Measurements from ENCODE around the gene NR2C1. TPM values are rescaled to one million over a fixed set of nuclear protein-coding genes. Genes with fewer than 3 reads are reported as not detected.
"Not testable (repeated sequence)": the region's sequence is repeated elsewhere in the genome, so short reads cannot be mapped to it uniquely, and the experiment has no call there.

NR2C1 gene
- total RNA-seq, 1 donor from 2014 or later, result 26.1 TPM

DNA sequence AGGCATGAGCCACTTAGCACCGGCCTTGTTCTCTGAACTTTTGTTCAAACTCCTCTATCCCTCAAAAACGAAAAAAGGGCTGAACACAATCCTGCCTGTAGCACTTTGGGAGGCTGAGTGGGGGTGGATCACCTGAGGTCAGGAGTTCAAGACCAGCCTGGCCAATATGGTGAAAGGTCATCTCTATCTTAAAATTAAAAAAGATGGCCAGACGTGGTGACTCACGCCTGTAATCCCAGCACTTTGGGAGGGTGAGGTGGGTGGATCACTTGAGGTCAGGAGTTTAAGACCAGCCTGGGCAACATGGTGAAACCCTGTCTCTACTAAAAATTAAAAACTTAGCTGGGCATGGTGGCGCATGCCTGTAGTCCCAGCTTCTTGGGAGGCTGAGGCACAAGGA is 28.5 kb upstream of the NR2C1 start:
- H3K36me3 Mint-ChIP-seq (ENCODE audit: low read depth); H3K27ac Mint-ChIP-seq: not testable (repeated sequence)

DNA sequence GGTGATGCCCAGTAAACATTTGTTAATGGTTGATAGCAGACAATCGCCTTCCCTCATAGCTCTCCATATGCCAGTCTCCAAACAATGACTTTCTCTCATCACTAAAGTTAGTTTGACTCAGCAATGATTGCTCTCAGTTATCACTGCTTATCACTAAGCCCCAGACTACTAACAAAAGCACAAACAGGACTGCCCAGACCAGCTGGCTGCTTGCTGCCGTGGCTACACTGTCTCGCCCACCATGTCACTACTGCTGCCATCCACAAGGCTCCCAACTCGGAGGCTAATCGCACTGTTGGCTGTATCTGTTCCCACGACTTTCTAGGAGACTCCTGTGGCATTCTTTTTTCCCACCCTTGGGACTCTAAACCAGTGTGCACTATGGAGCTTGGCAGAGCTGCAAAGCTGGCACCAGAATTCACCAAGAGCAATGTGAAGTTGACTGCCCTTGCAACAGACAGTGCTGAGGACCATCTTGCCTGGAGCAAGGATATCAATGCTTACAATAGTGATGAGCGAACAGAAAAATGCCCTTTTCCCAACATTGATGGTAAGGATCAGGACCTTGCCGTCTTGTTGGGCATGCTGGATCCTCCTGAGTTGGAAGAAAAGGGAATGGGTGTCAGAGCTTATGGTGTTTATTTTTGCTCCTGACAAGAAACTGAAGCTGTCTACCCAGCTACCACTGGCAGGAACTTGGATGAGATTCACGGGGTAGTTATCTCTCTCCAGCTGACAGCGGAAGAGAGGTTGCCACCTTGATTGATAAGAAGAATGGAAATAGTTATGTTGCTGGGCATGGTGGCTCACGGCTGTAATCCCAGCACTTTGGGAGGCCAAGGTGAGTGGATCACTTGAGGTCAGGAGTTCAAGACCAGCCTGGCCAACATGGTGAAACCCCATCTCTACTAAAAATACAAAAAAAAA is 27.1 kb upstream of the NR2C1 start:
- no peak for DNase-seq (ENCODE audit: low spot score)
- peaks cover 5% of the 10 kb centered on the region for H3K27me3 Mint-ChIP-seq (ENCODE audit: insufficient read depth)
- H3K9me3 Mint-ChIP-seq, result no peaks in the 10 kb centered on the region
- H3K4me1 Mint-ChIP-seq (ENCODE audit: low read depth), result peaks cover 10% of the 10 kb centered on the region
- H3K27ac Mint-ChIP-seq, result no peak overlapping the region
- no peaks in the 10 kb centered on the region for H3K36me3 Mint-ChIP-seq (ENCODE audit: low read depth)
- H3K4me3 Mint-ChIP-seq, result no peak overlapping the region
- intact Hi-C loops (cut with micrococcal nuclease), result loop anchor here (5.0 kb wide), 1 partner anchor 757 kb away; the partner anchor contains the start of gene SNRPF

More for the DNA sequence above, 28.5 kb upstream of the NR2C1 start:
- not testable (repeated sequence) for DNase-seq (ENCODE audit: low spot score); H3K4me3 Mint-ChIP-seq; H3K4me1 Mint-ChIP-seq (ENCODE audit: low read depth); H3K9me3 Mint-ChIP-seq; H3K27me3 Mint-ChIP-seq (ENCODE audit: insufficient read depth)
- intact Hi-C loops (cut with micrococcal nuclease), result loop anchor here (5.0 kb wide), 1 partner anchor 755 kb away; the partner anchor contains the start of gene SNRPF

DNA sequence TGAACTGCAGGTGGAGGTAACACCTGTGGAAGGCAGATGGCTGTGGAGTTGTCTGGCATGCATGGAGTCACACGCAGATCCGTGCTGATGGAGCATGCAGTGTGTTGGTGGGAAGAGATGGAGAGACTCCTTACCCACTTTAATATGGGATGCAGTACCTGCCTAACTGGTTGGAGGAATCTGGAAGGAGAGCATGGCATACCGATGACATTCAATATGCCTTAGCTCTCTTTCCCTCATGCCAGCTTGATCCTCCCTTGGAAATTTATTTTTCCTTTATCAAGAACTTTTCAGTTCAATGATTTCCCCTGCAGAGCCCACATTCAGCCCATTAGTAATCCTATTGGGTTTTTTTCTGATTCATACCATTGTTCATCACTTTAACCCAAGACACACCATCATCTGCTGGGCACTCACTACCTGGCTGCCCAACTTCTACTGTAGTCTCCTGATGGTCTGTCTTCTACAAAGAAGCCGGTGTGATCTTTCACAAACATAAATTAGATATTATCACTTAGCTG is 25.9 kb upstream of the NR2C1 start:
- H3K4me1 Mint-ChIP-seq (ENCODE audit: low read depth), result peaks cover 10% of the 10 kb centered on the region
- no peaks in the 10 kb centered on the region for H3K36me3 Mint-ChIP-seq (ENCODE audit: low read depth)
- intact Hi-C loops (cut with micrococcal nuclease), result no loop called here
- peaks cover 7% of the 10 kb centered on the region for H3K27me3 Mint-ChIP-seq (ENCODE audit: insufficient read depth)
- H3K4me3 Mint-ChIP-seq, result no peak overlapping the region
- H3K9me3 Mint-ChIP-seq, result no peaks in the 10 kb centered on the region
- no peak overlapping the region for H3K27ac Mint-ChIP-seq
- DNase-seq (ENCODE audit: low spot score), result no peak

DNA sequence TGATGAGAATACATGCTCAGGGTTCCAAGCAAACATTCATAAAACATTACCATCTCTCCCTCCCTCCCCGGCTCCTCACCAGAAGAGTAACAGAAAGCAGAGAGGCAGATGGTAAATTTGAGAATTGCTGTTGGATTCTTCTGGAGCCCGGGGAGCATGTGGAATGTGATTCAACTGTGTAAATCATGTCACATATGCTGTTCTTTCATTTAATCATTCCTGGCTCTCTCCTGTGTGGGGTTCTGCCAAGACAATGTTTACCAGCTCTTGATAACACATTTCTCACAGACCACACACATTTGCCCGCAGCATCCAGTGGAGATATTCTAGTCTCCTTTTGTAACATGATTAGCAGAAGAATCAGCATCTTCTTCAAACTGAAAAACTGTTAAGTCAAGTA is 23.4 kb upstream of the NR2C1 start:
- no peak for DNase-seq (ENCODE audit: low spot score)
- Mint-ChIP-seq H3K4me3 (no peak overlapping the region), H3K4me1 (ENCODE audit: low read depth) (no peaks in the 10 kb centered on the region), H3K36me3 (ENCODE audit: low read depth) (no peaks in the 10 kb centered on the region), H3K9me3 (no peaks in the 10 kb centered on the region), H3K27me3 (ENCODE audit: insufficient read depth) (peaks cover 7% of the 10 kb centered on the region), H3K27ac (no peak overlapping the region)
- intact Hi-C loops (cut with micrococcal nuclease), result no loop called here

DNA sequence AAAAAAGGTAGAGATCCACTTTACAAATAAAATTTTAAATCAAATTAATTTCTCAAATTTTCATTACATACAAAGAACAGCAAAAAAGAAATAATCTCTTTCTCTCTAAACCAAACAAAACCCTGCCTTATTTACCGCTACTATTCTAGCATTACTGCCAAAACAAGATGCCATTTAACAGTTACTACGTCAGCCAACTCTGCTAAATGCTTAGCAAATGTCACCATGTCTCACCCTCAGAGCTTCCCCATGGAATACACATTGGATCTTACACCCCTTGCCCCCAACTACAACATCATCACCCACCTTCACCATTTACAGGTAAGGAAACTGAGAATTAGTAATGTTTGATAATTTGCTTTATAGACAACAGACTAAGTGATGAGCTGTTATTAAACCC is 23.0 kb upstream of the NR2C1 start:
- Mint-ChIP-seq H3K4me1 (ENCODE audit: low read depth) (no peaks in the 10 kb centered on the region), H3K27me3 (ENCODE audit: insufficient read depth) (peaks cover 7% of the 10 kb centered on the region), H3K4me3 (no peak overlapping the region), H3K36me3 (ENCODE audit: low read depth) (no peaks in the 10 kb centered on the region), H3K27ac (no peak overlapping the region), H3K9me3 (no peaks in the 10 kb centered on the region)
- intact Hi-C loops (cut with micrococcal nuclease), result no loop called here
- no peak for DNase-seq (ENCODE audit: low spot score)

DNA sequence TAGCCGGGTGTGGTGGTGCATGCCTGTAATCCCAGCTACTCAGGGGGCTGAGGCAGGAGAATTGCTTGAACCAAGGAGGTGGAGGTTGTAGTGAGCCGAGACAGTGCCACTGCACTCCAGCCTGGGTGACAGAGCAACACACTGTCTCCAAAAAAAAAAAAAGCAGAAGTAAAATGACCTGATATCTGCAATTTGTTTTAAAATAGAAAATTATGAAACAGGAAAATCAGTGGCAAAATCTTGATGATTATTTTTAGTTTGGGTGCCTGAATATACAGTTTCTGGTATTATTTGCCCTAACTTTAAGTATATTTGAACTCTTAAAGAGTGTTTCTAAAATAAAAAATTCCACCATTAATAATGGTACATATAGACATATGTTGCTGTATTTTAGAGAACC is 22.4 kb upstream of the NR2C1 start:
- DNase-seq (ENCODE audit: low spot score); H3K4me1 Mint-ChIP-seq (ENCODE audit: low read depth); H3K36me3 Mint-ChIP-seq (ENCODE audit: low read depth); H3K9me3 Mint-ChIP-seq; H3K4me3 Mint-ChIP-seq; H3K27me3 Mint-ChIP-seq (ENCODE audit: insufficient read depth); H3K27ac Mint-ChIP-seq; intact Hi-C loops (cut with micrococcal nuclease): not testable (repeated sequence)

DNA sequence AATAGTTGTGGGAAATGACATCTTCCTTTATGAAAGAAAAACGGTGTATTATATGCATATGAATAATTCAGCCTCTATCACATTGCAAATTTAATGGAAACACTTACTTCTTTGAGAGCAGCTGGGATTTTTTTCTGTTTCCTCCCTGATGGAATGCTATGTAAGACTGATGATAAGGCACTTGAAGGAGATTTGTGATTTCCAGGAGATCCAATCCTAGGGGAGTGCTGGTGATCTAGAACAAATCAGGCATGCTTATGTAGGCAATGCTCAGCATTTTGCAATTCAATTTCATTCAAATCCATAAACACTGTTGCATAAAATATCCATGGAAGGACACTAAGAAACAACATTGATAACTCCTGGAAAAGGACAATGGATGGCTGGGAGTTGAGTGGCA is 16.0 kb upstream of the NR2C1 start:
- H3K27me3 Mint-ChIP-seq (ENCODE audit: insufficient read depth), result peaks cover 3% of the 10 kb centered on the region
- intact Hi-C loops (cut with micrococcal nuclease), result no loop called here
- no peaks in the 10 kb centered on the region for H3K36me3 Mint-ChIP-seq (ENCODE audit: low read depth)
- H3K9me3 Mint-ChIP-seq, result no peaks in the 10 kb centered on the region
- H3K4me1 Mint-ChIP-seq (ENCODE audit: low read depth), result no peaks in the 10 kb centered on the region
- H3K4me3 Mint-ChIP-seq, result no peak overlapping the region
- no peak overlapping the region for H3K27ac Mint-ChIP-seq
- DNase-seq (ENCODE audit: low spot score), result no peak

DNA sequence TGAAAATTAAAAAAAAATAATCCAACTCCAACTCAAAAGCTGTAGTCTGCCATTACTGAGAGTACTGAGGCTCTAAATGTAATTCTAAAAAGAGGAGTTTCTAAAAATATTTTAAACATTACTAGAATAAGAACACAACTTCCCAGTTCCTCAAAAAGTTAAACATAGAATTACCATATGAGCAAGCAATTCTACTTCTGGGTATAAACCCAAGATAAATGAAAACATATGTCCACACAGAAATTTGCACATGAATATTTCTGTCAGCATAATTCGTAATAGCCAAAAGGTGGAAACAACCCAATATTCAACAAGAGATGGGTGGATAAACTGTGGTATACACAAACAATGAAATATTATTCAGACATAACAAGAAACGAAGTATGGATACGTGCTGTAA is 15.0 kb upstream of the NR2C1 start:
- H3K4me1 Mint-ChIP-seq (ENCODE audit: low read depth), result no peaks in the 10 kb centered on the region
- intact Hi-C loops (cut with micrococcal nuclease), result no loop called here
- H3K27me3 Mint-ChIP-seq (ENCODE audit: insufficient read depth), result peaks cover 12% of the 10 kb centered on the region
- H3K9me3 Mint-ChIP-seq, result no peaks in the 10 kb centered on the region
- H3K27ac Mint-ChIP-seq, result no peak overlapping the region
- H3K4me3 Mint-ChIP-seq, result no peak overlapping the region
- DNase-seq (ENCODE audit: low spot score), result no peak
- H3K36me3 Mint-ChIP-seq (ENCODE audit: low read depth), result no peaks in the 10 kb centered on the region

DNA sequence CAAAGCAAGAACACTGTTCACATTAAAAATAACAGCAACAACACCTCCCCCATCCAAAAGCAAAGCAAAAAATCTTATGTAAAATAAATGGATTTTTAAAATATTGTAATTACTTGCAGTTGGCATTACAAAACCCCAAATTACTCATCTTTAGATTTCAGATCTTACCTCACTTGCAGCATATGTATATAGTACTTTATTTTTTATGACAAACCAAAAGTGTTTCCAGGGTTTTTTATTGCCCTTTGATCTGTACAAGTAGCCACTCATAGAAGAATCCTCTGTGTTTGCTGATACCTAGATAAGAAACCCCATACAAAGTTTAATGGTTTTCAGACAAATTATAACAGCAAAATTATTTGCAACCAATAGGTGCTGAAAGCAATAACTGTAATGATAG is 12.2 kb upstream of the NR2C1 start:
- H3K9me3 Mint-ChIP-seq, result no peaks in the 10 kb centered on the region
- H3K27me3 Mint-ChIP-seq (ENCODE audit: insufficient read depth), result peaks cover 12% of the 10 kb centered on the region
- no peaks in the 10 kb centered on the region for H3K36me3 Mint-ChIP-seq (ENCODE audit: low read depth)
- H3K4me3 Mint-ChIP-seq, result no peak overlapping the region
- no peaks in the 10 kb centered on the region for H3K4me1 Mint-ChIP-seq (ENCODE audit: low read depth)
- no peak for DNase-seq (ENCODE audit: low spot score)
- no peak overlapping the region for H3K27ac Mint-ChIP-seq
- intact Hi-C loops (cut with micrococcal nuclease), result no loop called here

DNA sequence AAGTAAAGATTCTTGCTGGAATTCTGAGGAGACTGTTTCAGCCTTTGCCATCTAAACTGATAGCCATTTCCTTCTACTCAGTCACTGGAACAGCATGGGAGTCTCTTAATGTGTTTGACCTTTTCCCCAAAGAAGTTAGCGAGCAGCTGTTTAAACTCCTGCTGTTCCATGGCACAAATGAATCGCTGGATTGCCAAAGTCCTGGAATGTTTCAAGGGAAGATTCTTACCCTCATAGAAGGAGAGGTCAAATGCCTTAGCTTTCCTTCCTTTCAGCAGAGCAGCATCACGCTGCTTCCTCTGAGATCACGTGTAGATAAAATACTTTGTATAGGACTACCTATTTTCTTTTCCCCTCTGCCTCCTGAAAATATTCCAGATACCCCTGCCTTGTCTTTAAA is 10.5 kb upstream of the NR2C1 start:
- no peaks in the 10 kb centered on the region for H3K4me1 Mint-ChIP-seq (ENCODE audit: low read depth)
- intact Hi-C loops (cut with micrococcal nuclease), result no loop called here
- H3K4me3 Mint-ChIP-seq, result no peak overlapping the region
- no peaks in the 10 kb centered on the region for H3K36me3 Mint-ChIP-seq (ENCODE audit: low read depth)
- no peaks in the 10 kb centered on the region for H3K9me3 Mint-ChIP-seq
- no peak overlapping the region for H3K27ac Mint-ChIP-seq
- H3K27me3 Mint-ChIP-seq (ENCODE audit: insufficient read depth), result peaks cover 8% of the 10 kb centered on the region
- DNase-seq (ENCODE audit: low spot score), result no peak

DNA sequence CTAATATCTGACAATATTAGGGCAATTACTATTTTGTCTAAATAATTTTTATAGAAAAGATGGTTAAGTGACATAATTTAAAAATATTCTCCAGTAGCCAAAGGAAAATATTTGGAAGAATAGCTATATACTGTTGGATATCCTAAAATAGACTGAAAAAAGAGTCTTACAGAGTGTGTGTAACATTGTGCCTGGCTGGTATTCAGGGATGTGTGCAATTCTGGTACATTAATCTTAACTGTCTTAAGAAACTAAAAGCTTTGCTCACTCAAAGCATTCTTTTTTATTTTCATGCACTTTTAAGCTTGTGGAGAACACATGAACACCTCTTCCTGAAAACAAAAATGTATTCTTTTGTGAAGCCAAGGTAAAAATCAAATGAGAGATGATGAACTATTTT is 10.1 kb upstream of the NR2C1 start:
- DNase-seq (ENCODE audit: low spot score), result no peak
- Mint-ChIP-seq H3K9me3 (no peaks in the 10 kb centered on the region), H3K4me3 (no peak overlapping the region), H3K27ac (no peak overlapping the region), H3K27me3 (ENCODE audit: insufficient read depth) (peaks cover 8% of the 10 kb centered on the region), H3K4me1 (ENCODE audit: low read depth) (no peaks in the 10 kb centered on the region), H3K36me3 (ENCODE audit: low read depth) (no peaks in the 10 kb centered on the region)
- intact Hi-C loops (cut with micrococcal nuclease), result no loop called here

DNA sequence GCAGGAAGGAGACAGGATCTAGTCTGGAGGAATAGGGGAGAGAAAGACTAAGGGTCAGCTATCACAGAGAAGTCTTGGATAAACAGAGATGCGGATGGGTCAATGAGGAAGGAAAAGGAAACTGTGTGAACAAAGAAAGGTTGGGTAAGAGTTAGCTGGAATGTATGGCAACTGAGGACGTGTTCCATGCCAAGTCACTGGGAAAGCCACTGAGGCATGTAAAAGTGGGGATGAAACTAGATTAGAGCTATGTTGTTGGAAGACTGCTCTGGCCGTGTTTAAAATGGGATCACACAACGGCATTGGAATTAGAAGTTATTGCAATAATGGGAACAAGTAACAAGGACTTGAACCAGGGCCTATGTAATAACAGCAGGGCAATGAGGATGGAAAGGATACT is 3.9 kb upstream of the NR2C1 start:
- Mint-ChIP-seq H3K9me3 (no peaks in the 10 kb centered on the region), H3K4me3 (no peak overlapping the region), H3K27me3 (ENCODE audit: insufficient read depth) (peaks cover 7% of the 10 kb centered on the region), H3K4me1 (ENCODE audit: low read depth) (peaks cover 8% of the 10 kb centered on the region), H3K36me3 (ENCODE audit: low read depth) (peaks cover 6% of the 10 kb centered on the region), H3K27ac (no peak overlapping the region)
- no peak for DNase-seq (ENCODE audit: low spot score)
- intact Hi-C loops (cut with micrococcal nuclease), result no loop called here

DNA sequence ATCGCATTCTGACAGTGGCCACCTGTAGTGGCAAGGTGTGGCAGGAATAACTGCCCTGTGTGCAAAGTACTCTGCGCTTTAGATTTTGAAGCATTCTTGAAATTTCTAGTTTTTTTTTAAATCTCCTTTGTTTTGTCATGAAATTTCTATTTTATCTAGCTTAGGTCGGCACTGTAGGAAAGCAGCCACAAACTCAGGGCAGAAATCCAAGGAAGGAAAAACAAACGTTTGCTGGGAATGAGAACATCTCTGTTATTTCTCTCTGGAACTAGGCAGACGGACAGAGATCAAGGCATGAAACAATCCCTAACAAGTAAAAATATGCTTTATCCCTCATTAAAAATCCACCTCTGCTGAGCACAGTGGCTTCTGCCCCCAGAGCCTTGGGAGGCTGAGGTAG is 1.3 kb upstream of the NR2C1 start:
- intact Hi-C loops (cut with micrococcal nuclease), result loop anchor here (5.0 kb wide), 1 partner anchor 132 kb away; no protein-coding TSS in a partner anchor
- no peak overlapping the region for H3K4me3 Mint-ChIP-seq
- no peaks in the 10 kb centered on the region for H3K9me3 Mint-ChIP-seq
- peaks cover 10% of the 10 kb centered on the region for H3K36me3 Mint-ChIP-seq (ENCODE audit: low read depth)
- H3K27me3 Mint-ChIP-seq (ENCODE audit: insufficient read depth), result peaks cover 7% of the 10 kb centered on the region
- no peak overlapping the region for H3K27ac Mint-ChIP-seq
- no peak for DNase-seq (ENCODE audit: low spot score)
- H3K4me1 Mint-ChIP-seq (ENCODE audit: low read depth), result peaks cover 10% of the 10 kb centered on the region
